Subcutaneous adipose tissue (tissue), 4 donors: ENCODE data around the gene MMRN2. TPM values are rescaled to one million over a fixed set of nuclear protein-coding genes. Genes with fewer than 3 reads are reported as not detected.

Experiments used
- total RNA-seq, 4 donors: library from RNA; depleted of rRNA; stranded (reverse); fragments of >200 nt; gene quantifications; one replicate each; pipeline ENCODE4 v1.1.0, GENCODE V29; 2016
- TF ChIP-seq, protein P1 (sequence below): fragments of 450-650 bp; IDR thresholded peaks from one replicate; pipeline ENCODE4 v1.5.1; 2016; ENCODE audit warnings: low read depth, mild to moderate bottlenecking, control low read depth, antibody characterized with exemption, moderate library complexity

MMRN2 gene
- total RNA-seq, 4 donors from 2014 or later = 22.9 to 120 (median 50.6) TPM

- TF ChIP-seq, protein P1, sequence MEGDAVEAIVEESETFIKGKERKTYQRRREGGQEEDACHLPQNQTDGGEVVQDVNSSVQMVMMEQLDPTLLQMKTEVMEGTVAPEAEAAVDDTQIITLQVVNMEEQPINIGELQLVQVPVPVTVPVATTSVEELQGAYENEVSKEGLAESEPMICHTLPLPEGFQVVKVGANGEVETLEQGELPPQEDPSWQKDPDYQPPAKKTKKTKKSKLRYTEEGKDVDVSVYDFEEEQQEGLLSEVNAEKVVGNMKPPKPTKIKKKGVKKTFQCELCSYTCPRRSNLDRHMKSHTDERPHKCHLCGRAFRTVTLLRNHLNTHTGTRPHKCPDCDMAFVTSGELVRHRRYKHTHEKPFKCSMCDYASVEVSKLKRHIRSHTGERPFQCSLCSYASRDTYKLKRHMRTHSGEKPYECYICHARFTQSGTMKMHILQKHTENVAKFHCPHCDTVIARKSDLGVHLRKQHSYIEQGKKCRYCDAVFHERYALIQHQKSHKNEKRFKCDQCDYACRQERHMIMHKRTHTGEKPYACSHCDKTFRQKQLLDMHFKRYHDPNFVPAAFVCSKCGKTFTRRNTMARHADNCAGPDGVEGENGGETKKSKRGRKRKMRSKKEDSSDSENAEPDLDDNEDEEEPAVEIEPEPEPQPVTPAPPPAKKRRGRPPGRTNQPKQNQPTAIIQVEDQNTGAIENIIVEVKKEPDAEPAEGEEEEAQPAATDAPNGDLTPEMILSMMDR = no peak
Measured at GRCh38 chr10:86905429-86905828, 52.0 kb downstream of the MMRN2 start.

GRCh38 chr10:86904600-86904999, 52.8 kb downstream of the MMRN2 start:
- TF ChIP-seq, protein P1 = no peak

GRCh38 chr10:86900955-86901354, 56.5 kb downstream of the MMRN2 start:
- TF ChIP-seq, protein P1 = no peak

DNA sequence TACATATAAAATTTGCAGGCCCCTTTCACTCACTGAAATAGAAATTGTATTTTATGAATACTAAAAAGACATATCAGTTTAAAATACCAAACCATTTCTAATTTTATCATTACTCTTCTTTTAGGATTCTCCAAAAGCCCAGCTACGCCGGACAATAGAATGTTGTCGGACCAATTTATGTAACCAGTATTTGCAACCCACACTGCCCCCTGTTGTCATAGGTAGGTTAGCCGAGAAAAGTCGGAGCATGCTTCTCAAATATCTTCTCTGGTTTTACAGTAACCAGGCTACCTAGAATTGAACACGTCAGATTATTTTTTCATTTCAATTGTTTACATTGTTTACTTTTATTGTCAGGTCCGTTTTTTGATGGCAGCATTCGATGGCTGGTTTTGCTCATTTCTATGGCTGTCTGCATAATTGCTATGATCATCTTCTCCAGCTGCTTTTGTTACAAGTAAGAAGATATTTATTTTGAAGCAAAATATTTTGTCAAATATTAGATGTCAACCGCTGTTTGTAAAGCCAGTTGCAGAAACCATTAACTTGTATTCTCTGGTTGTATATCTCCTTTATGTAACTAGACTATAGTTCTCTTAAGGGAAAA, 57.6 kb downstream of the MMRN2 start:
- TF ChIP-seq, protein P1 = no peak

DNA sequence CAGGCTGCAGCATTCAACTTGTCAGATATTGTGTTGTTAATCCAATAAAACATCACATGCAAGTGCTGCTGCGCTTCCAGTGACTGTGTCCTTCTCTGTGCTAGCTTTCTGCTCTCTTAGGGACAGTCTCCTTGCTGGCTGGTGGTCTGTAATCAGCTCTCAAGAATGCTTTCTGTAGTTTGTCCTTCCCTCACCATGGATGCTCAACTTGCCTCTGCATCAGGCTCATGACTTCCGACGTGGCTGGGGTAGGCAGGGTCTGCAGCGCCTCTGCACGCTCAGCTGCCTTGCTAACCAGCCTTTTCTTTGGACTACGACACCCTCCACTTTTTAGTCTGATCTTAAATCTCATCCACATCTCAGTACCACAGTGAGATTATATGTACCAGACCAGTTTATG, 58.3 kb downstream of the MMRN2 start:
- TF ChIP-seq, protein P1 = no peak

DNA sequence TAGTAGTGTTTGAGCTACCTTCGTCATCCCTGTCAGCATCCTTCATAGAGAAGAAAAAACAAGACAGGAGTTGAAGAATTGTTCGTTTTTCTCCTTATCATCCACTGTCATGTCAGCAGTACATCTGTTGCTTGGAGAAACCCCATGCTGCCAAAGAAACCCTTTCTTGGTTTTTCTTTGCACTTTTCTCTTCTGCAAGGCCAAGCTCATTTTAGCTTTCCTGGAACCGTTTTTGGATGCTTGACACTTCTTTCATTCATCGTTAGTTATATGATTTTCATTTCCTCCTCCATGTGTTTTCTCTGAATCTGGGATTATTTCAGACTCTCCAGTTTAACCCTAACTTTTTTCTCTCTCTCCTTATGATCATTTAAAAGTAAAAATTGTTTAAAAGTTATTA, 58.9 kb downstream of the MMRN2 start:
- TF ChIP-seq, protein P1 = no peak

DNA sequence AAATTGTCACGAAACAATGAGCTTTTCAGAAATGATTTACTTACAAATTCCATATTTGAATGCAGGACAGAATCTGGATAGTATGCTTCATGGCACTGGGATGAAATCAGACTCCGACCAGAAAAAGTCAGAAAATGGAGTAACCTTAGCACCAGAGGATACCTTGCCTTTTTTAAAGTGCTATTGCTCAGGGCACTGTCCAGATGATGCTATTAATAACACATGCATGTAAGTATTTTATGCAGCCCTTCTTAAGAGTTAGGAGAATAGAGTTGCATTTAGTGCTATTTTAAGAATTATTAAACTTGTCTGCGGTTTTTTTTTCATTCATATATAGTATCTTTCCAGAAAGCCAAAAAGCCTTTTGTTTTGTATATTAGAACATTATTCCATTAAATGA, 67.4 kb downstream of the MMRN2 start:
- TF ChIP-seq, protein P1 = no peak
